Testis (tissue), 3 donors: ENCODE data around the gene PPFIBP2. TPM values are rescaled to one million over a fixed set of nuclear protein-coding genes. Genes with fewer than 3 reads are reported as not detected.

ENCODE experiments used
- DNase-seq: peaks from one replicate; pipeline ENCODE4 v3.0.0-alpha.2; 2019
- H3K27ac ChIP-seq, 2 donors: fragments of 200-600 bp; sonication (generic); one replicate each; pipeline ENCODE4 v1.5.1; 2019
- H3K27me3 ChIP-seq: fragments of 200-600 bp; sonication (generic); one replicate; pipeline ENCODE4 v1.5.1; 2019
- H3K36me3 ChIP-seq: fragments of 200-600 bp; sonication (generic); one replicate; pipeline ENCODE4 v1.5.1; 2017; ENCODE audit warnings: low read depth; ENCODE audit errors: missing control alignments
- H3K4me1 ChIP-seq: fragments of 200-600 bp; sonication (generic); one replicate; pipeline ENCODE4 v1.5.1; 2019
- H3K4me3 ChIP-seq, 2 donors: fragments of 200-600 bp; sonication (generic); one replicate each; pipeline ENCODE4 v1.5.1; 2017 to 2019
- H3K9me3 ChIP-seq: fragments of 200-600 bp; sonication (generic); one replicate; pipeline ENCODE4 v1.5.1; 2017
- POLR2A ChIP-seq: fragments of 450-650 bp; IDR thresholded peaks from one replicate; pipeline ENCODE4 v1.6.1; 2017; ENCODE audit warnings: antibody characterized with exemption, mild to moderate bottlenecking, moderate library complexity
- WGBS, 2 donors: methylation state at CpG; one replicate each; pipeline ENCODE4 v1.1.5; 2018; 5-methylcytosine and 5-hydroxymethylcytosine counted together
- intact Hi-C: fragments of 100-400 bp; cut with DNase I; formaldehyde crosslinking; loops from one replicate; pipeline ENCODE4 v1.15.1; 2023; ENCODE audit warnings: low total_unique reads
- polyA plus RNA-seq: library from polyadenylated mRNA; stranded (reverse); fragments of 350-450 nt; fragmentation: Illumina TruSeq; extraction: RNeasy Lipid Tissue Mini Kit (QIAGEN cat#74804); gene quantifications from one replicate; pipeline ENCODE4 v1.2.3, GENCODE V29; 2014; ENCODE audit warnings: low read depth, low replicate concordance; ENCODE audit not compliant: insufficient read depth
- total RNA-seq, 2 donors: library from RNA; depleted of rRNA; stranded (reverse); fragments of >200 nt; gene quantifications; one replicate each; pipeline ENCODE4 v1.2.3, GENCODE V29; 2016
- TF ChIP-seq, protein P1 (sequence below), 3 experiments: fragments of 450-650 bp in 2 of 3; fragments of 200-600 bp in 1 of 3; sonication (generic) in 1 of 3; IDR thresholded peaks; one replicate each; pipeline ENCODE4 v1.5.1; 2016 to 2019; ENCODE audit warnings: antibody characterized with exemption in 3 of 3, mild to moderate bottlenecking in 2 of 3, moderate library complexity in 1 of 3

PPFIBP2 gene
- total and polyA plus RNA-seq, 3 donors from 2014 or later, result 70.5 to 105 (median 104) TPM

DNA sequence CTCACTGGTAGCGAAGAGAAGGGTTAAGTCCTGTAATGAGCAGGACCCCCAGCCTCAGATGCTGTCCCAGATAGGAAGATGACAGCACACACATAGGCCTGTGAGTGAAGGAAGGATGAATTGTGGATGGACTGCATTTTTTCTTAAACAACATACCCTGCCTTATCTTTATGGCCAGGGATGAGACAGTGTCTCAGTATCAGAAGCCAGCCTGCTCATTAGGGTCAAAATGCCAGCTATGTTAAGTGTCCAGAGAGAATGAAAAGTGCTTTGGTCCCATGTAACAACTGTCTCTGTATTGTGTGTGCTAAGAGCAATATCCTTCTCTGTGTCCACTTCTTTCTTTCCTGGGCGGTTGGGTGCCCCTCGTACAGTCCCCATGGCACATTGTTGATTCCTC lies 30.2 kb downstream of the PPFIBP2 start:
- 91 to 97% methylated on average over 3 of the region's 3 CpGs for WGBS, 2 donors
- Histone ChIP-seq H3K9me3 (no peaks in the 10 kb centered on the region), H3K36me3 (no peaks in the 10 kb centered on the region), H3K4me1 (no peaks in the 10 kb centered on the region), H3K27ac (no peak overlapping the region), H3K4me3 (no peak overlapping the region), H3K27me3 (no peaks in the 10 kb centered on the region)
- TF ChIP-seq POLR2A, result no peak
- TF ChIP-seq, protein P1, sequence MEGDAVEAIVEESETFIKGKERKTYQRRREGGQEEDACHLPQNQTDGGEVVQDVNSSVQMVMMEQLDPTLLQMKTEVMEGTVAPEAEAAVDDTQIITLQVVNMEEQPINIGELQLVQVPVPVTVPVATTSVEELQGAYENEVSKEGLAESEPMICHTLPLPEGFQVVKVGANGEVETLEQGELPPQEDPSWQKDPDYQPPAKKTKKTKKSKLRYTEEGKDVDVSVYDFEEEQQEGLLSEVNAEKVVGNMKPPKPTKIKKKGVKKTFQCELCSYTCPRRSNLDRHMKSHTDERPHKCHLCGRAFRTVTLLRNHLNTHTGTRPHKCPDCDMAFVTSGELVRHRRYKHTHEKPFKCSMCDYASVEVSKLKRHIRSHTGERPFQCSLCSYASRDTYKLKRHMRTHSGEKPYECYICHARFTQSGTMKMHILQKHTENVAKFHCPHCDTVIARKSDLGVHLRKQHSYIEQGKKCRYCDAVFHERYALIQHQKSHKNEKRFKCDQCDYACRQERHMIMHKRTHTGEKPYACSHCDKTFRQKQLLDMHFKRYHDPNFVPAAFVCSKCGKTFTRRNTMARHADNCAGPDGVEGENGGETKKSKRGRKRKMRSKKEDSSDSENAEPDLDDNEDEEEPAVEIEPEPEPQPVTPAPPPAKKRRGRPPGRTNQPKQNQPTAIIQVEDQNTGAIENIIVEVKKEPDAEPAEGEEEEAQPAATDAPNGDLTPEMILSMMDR (IDR thresholded peaks at IDR 0.05), result no peak
- intact Hi-C loops, result no loop called here
- DNase-seq, result no peak

DNA sequence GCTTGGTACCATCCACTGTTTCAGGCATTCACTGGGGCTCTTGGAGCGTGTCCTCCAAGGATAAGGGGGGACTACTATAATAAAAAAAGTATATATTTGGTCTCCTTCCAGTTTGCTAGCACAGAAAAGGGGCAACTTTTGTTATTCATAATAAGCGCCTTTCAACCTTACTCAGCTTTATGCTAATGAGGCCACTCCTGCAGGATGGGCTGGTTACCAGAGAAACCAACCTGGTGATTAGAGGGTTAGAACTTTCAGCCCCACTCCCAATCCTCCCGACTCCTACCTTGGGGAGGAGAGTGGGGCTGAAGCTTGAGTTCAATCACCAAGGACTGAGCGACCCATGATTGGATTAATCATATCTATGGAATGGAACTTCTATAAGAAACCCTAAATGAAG lies 31.8 kb downstream of the PPFIBP2 start:
- intact Hi-C loops, result no loop called here
- H3K4me3 ChIP-seq, result no peak overlapping the region
- H3K9me3 ChIP-seq, result no peaks in the 10 kb centered on the region
- WGBS, 2 donors, result 87 to 94% methylated on average over 3 to 4 of the region's 4 CpGs
- TF ChIP-seq, protein P1 (IDR thresholded peaks at IDR 0.05), result no peak
- TF ChIP-seq POLR2A, result no peak
- H3K36me3 ChIP-seq, result no peaks in the 10 kb centered on the region
- no peaks in the 10 kb centered on the region for H3K27me3 ChIP-seq
- no peak overlapping the region for H3K27ac ChIP-seq
- no peak for DNase-seq
- H3K4me1 ChIP-seq, result no peaks in the 10 kb centered on the region

DNA sequence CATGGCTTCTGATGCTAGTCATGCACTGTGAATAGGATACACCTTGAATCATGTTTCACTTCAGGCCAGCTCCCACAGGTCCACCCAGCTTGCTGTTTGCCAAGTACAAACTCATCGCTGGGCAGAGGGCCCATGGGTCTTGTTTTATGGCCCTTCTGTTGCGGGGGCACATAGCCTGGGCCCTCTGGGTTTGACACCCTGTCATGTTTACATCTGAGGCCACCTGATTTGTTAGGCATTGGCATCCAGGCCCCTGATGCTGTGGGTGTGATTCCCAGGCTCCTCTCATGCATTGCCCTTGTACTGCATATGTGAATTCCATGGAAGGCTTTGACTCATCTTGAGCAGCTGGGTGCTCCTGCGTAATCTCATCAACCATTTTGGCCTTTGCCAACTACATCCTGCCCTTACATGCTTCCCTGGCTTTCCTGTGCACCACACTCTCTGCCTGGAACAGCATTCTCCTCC lies 32.6 kb downstream of the PPFIBP2 start:
- TF ChIP-seq POLR2A, result no peak
- TF ChIP-seq, protein P1 (IDR thresholded peaks at IDR 0.05), result no peak
- H3K36me3 ChIP-seq, result no peaks in the 10 kb centered on the region
- H3K4me1 ChIP-seq, result no peaks in the 10 kb centered on the region
- DNase-seq, result no peak
- H3K9me3 ChIP-seq, result no peaks in the 10 kb centered on the region
- H3K4me3 ChIP-seq, result no peak overlapping the region
- 90 to 92% methylated on average over 3 of the region's 3 CpGs for WGBS, 2 donors
- no peaks in the 10 kb centered on the region for H3K27me3 ChIP-seq
- H3K27ac ChIP-seq, result no peak overlapping the region
- intact Hi-C loops, result no loop called here

DNA sequence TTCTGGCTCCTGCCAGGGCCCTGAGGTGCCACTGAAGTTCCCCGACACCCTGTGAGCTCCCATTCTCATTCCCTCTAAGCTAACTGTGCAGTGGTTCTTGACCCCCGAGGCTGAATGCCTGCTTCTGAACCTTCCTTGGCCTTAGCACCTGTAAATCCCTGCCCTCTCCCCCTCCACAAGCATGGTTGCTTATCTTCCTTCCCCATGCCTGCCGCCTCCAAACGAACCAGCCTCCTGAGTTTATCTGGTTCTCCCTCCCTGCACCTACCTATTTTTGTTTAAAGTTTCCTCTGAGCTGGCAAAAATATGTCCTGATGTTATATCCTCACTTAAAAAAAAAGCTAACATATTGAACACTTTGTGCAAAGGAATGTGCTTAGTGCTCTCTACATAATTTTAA lies 33.9 kb downstream of the PPFIBP2 start:
- Histone ChIP-seq H3K27me3 (no peaks in the 10 kb centered on the region), H3K4me3 (no peak overlapping the region), H3K4me1 (no peaks in the 10 kb centered on the region), H3K36me3 (no peaks in the 10 kb centered on the region), H3K9me3 (no peaks in the 10 kb centered on the region), H3K27ac (no peak overlapping the region)
- TF ChIP-seq POLR2A, result no peak
- TF ChIP-seq, protein P1 (IDR thresholded peaks at IDR 0.05), result no peak
- intact Hi-C loops, result no loop called here
- 77 to 79% methylated on average over 4 of the region's 4 CpGs for WGBS, 2 donors
- no peak for DNase-seq

DNA sequence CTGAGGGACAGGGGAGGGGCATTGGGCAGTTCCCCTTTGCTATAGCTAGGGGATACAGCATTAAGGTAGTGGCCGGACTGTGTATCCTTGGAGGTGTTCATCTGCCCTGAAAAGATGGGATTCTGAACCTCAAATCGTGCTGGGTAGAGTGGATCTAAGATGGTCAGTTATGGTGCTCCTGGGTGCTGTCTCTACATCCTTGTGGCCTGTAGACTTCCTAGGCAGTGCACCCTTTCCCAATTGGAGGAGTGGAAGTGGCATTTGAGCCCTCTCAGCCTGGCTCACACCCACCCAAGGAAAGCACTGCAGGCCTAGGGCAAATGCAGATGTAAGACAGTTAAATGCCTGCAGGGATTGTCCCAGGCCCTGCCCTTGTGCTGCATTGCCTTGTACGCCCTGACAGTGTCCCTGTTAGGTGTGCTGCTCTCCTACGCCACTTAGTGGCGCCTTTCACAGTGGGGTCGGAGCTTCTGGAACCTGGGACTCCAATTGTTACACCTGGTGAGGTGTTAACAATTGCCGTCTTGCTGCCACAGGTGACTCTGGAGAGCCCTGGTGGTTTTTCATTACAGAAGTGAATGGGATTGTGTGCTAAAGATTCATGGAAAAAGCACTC lies 35.0 kb downstream of the PPFIBP2 start:
- intact Hi-C loops, result no loop called here
- TF ChIP-seq, protein P1 (IDR thresholded peaks at IDR 0.05), result no peak
- no peak for TF ChIP-seq POLR2A
- H3K36me3 ChIP-seq, result no peaks in the 10 kb centered on the region
- no peak overlapping the region for H3K4me3 ChIP-seq
- H3K27ac ChIP-seq, result no peak overlapping the region
- no peaks in the 10 kb centered on the region for H3K4me1 ChIP-seq
- no peaks in the 10 kb centered on the region for H3K9me3 ChIP-seq
- no peaks in the 10 kb centered on the region for H3K27me3 ChIP-seq
- WGBS, 2 donors, result 85 to 93% methylated on average over 7 of the region's 7 CpGs
- DNase-seq, result no peak
